ENCODE data around the gene SPTA1. TPM values are rescaled to one million over a fixed set of nuclear protein-coding genes. Genes with fewer than 3 reads are reported as not detected.

The SPTA1 gene
- total and polyA plus RNA-seq, 4 donors: 0.08 to 542 (median 0.08) TPM; not detected in 1

- TF ChIP-seq CTCF (IDR thresholded peaks at IDR 0.05; ENCODE audit: low read depth, low read length, missing input control) (no peak), FOXA2 (IDR thresholded peaks at IDR 0.05) (no peak), EGR1 (IDR thresholded peaks at IDR 0.05; ENCODE audit: low read depth in 2 of 2) (no peak), NR2F2 (IDR thresholded peaks at IDR 0.05) (no peak)
Observed at GRCh38 chr1:158679289-158679688, 7.2 kb downstream of the SPTA1 start (continued).

GRCh38 chr1:158675563-158676323 is 10.8 kb downstream of the SPTA1 start:
- Histone ChIP-seq H3K27ac (ENCODE audit: low read depth in 1 of 2, low read length in 2 of 2) (no peak overlapping the region), H3K4me3 (ENCODE audit: low read depth in 1 of 3, low read length in 3 of 3) (no peak overlapping the region), H3K36me3 (ENCODE audit: control insufficient read depth in 4 of 4, insufficient read depth in 3 of 4, low read depth in 1 of 4, low read length in 3 of 4) (no peaks in the 10 kb centered on the region), H3K27me3 (ENCODE audit: control insufficient read depth in 4 of 4, insufficient read depth in 4 of 4, low read length in 3 of 4) (peaks cover 0 to 3% (median 0%) of the 10 kb centered on the region in 4 donors), H3K9me3 (ENCODE audit: control insufficient read depth in 4 of 4, low read length in 3 of 4) (no peaks in the 10 kb centered on the region), H3K9ac (ENCODE audit: low read depth in 1 of 2, low read length in 2 of 2) (no peak overlapping the region), H3K4me1 (ENCODE audit: control insufficient read depth in 4 of 4, insufficient read depth in 4 of 4, low read length in 3 of 4) (no peaks in the 10 kb centered on the region)
- no peak for DNase-seq (ENCODE audit: low spot score)
- 56% methylated on average over 4 of the region's 4 CpGs for WGBS
- no peak for TF ChIP-seq MAX (IDR thresholded peaks at IDR 0.05)
- no peak for TF ChIP-seq RXRA (IDR thresholded peaks at IDR 0.05)
- TF ChIP-seq FOXA1 (IDR thresholded peaks at IDR 0.05): no peak
- TF ChIP-seq RAD21 (IDR thresholded peaks at IDR 0.05): no peak
- no peak for TF ChIP-seq EGR1 (IDR thresholded peaks at IDR 0.05; ENCODE audit: low read depth in 2 of 2)
- no peak for TF ChIP-seq CTCF (IDR thresholded peaks at IDR 0.05; ENCODE audit: low read depth, low read length, missing input control)
- no peak for TF ChIP-seq ZBTB33 (IDR thresholded peaks at IDR 0.05)
- no peak for TF ChIP-seq NR2F2 (IDR thresholded peaks at IDR 0.05)
- no peak for TF ChIP-seq ATF3 (IDR thresholded peaks at IDR 0.05)
- no peak for TF ChIP-seq HNF4G (IDR thresholded peaks at IDR 0.05)
- no peak for TF ChIP-seq GABPA (IDR thresholded peaks at IDR 0.05 in 1 of 2, conservative IDR thresholded peaks at IDR 0.05 in 1 of 2)

GRCh38 chr1:158674302-158674701 is 12.2 kb downstream of the SPTA1 start:
- DNase-seq (ENCODE audit: low spot score): no peak
- 82% methylated on average over 7 of the region's 7 CpGs for WGBS
- no peaks in the 10 kb centered on the region for H3K36me3 ChIP-seq (ENCODE audit: control insufficient read depth in 4 of 4, insufficient read depth in 3 of 4, low read depth in 1 of 4, low read length in 3 of 4)
- H3K27ac ChIP-seq (ENCODE audit: low read depth in 1 of 2, low read length in 2 of 2): no peak overlapping the region
- H3K9me3 ChIP-seq (ENCODE audit: control insufficient read depth in 4 of 4, low read length in 3 of 4): no peaks in the 10 kb centered on the region
- no peak overlapping the region for H3K9ac ChIP-seq (ENCODE audit: low read depth in 1 of 2, low read length in 2 of 2)
- peaks cover 0 to 3% (median 0%) of the 10 kb centered on the region in 4 donors for H3K27me3 ChIP-seq (ENCODE audit: control insufficient read depth in 4 of 4, insufficient read depth in 4 of 4, low read length in 3 of 4)
- H3K4me1 ChIP-seq (ENCODE audit: control insufficient read depth in 4 of 4, insufficient read depth in 4 of 4, low read length in 3 of 4): no peaks in the 10 kb centered on the region
- H3K4me3 ChIP-seq (ENCODE audit: low read depth in 1 of 3, low read length in 3 of 3): no peak overlapping the region
- TF ChIP-seq GABPA (IDR thresholded peaks at IDR 0.05 in 1 of 2, conservative IDR thresholded peaks at IDR 0.05 in 1 of 2) (no peak), JUND (IDR thresholded peaks at IDR 0.05) (no peak), REST (IDR thresholded peaks at IDR 0.05) (no peak), CTCF (IDR thresholded peaks at IDR 0.05; ENCODE audit: low read depth, low read length, missing input control) (no peak), MAX (IDR thresholded peaks at IDR 0.05) (no peak), YY1 (IDR thresholded peaks at IDR 0.05) (no peak), HNF4A (conservative IDR thresholded peaks at IDR 0.05) (no peak)

Data from liver (tissue), 9 donors.